ENCODE data around the gene TMEM60.

The TMEM60 gene

DNA sequence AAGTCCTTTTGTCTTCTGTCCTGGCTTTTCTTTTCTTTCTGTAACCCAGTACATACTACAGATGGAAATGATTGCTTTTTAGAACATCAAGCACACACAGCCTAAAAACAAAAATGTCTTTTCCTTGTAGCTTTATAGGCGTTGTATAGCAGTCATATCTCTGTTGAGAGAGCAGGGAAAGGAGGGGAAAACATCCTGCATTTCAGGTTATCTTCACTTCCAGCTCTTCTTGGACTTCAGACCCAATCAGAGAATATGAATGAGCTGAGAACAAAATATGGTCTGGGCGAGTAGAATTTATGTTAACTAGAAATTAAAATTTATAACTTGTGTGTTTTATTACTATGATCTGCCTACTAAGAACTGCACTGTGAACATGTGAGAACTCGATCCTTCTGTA lies 14.7 kb downstream of the TMEM60 start:
- in situ Hi-C loops (cut with MboI; ENCODE audit: low sequenced_read_pairs, unreplicated experiment): no loop called here
- DNase-seq (ENCODE audit: low spot score): no peak
- TF ChIP-seq, protein P1, sequence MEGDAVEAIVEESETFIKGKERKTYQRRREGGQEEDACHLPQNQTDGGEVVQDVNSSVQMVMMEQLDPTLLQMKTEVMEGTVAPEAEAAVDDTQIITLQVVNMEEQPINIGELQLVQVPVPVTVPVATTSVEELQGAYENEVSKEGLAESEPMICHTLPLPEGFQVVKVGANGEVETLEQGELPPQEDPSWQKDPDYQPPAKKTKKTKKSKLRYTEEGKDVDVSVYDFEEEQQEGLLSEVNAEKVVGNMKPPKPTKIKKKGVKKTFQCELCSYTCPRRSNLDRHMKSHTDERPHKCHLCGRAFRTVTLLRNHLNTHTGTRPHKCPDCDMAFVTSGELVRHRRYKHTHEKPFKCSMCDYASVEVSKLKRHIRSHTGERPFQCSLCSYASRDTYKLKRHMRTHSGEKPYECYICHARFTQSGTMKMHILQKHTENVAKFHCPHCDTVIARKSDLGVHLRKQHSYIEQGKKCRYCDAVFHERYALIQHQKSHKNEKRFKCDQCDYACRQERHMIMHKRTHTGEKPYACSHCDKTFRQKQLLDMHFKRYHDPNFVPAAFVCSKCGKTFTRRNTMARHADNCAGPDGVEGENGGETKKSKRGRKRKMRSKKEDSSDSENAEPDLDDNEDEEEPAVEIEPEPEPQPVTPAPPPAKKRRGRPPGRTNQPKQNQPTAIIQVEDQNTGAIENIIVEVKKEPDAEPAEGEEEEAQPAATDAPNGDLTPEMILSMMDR (IDR thresholded peaks at IDR 0.05; ENCODE audit: borderline replicate concordance, control extremely low read depth, extremely low read depth, insufficient read depth, missing control alignments): no peak

GRCh38 chr7:77783111-77783510 lies 15.1 kb downstream of the TMEM60 start:
- DNase-seq (ENCODE audit: low spot score): no peak
- TF ChIP-seq, protein P1 (IDR thresholded peaks at IDR 0.05; ENCODE audit: borderline replicate concordance, control extremely low read depth, extremely low read depth, insufficient read depth, missing control alignments): no peak
- in situ Hi-C loops (cut with MboI; ENCODE audit: low sequenced_read_pairs, unreplicated experiment): no loop called here

DNA sequence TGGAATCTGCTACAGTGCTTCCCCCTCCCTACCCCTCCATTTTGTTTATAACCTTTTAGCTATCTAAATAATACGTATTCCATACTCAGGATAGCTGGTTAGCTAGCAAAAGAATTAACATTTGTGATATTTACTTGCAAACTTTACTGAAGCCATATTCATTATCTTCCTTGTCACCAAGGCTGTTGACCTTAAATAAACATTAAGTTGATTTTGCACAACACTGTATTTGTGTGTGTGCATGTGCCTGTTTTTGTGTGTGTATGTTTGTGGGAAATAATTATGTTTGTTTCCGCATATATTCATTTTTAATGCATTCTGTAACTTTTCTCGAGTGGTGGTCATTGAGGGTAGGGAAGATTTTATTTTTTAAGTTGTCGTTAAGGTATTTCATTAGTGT lies 15.9 kb downstream of the TMEM60 start:
- TF ChIP-seq, protein P1 (IDR thresholded peaks at IDR 0.05; ENCODE audit: borderline replicate concordance, control extremely low read depth, extremely low read depth, insufficient read depth, missing control alignments): no peak
- in situ Hi-C loops (cut with MboI; ENCODE audit: low sequenced_read_pairs, unreplicated experiment): no loop called here
- DNase-seq (ENCODE audit: low spot score): no peak

DNA sequence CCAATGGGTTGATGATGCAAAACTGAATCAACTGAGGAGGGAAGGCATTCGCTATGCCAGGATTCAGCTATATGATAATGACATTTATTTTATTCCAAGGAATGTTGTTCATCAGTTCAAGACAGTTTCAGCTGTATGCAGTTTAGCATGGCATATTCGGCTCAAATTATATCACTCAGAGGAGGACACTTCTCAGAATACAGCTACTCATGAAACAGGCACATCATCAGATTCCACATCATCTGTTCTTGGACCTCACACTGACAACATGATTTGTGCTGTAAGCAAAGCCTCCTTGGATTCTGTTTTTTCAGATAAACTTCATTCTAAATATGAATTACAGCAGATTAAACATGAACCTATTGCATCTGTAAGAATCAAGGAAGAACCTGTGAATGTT lies 19.7 kb downstream of the TMEM60 start:
- in situ Hi-C loops (cut with MboI; ENCODE audit: low sequenced_read_pairs, unreplicated experiment): no loop called here
- no peak for DNase-seq (ENCODE audit: low spot score)
- TF ChIP-seq, protein P1 (IDR thresholded peaks at IDR 0.05; ENCODE audit: borderline replicate concordance, control extremely low read depth, extremely low read depth, insufficient read depth, missing control alignments): no peak

GRCh38 chr7:77771901-77772300 lies 26.3 kb downstream of the TMEM60 start:
- TF ChIP-seq, protein P1 (IDR thresholded peaks at IDR 0.05; ENCODE audit: borderline replicate concordance, control extremely low read depth, extremely low read depth, insufficient read depth, missing control alignments): no peak
- no peak for DNase-seq (ENCODE audit: low spot score)
- in situ Hi-C loops (cut with MboI; ENCODE audit: low sequenced_read_pairs, unreplicated experiment): no loop called here

- DNase-seq (ENCODE audit: low spot score): no peak
- TF ChIP-seq, protein P1 (IDR thresholded peaks at IDR 0.05; ENCODE audit: borderline replicate concordance, control extremely low read depth, extremely low read depth, insufficient read depth, missing control alignments): no peak
- in situ Hi-C loops (cut with MboI; ENCODE audit: low sequenced_read_pairs, unreplicated experiment): no loop called here
Measured at GRCh38 chr7:77770316-77770715, 27.9 kb downstream of the TMEM60 start.
